IPS-15b (cell line): ENCODE results near the gene MED12.
"Not testable (repeated sequence)": the region's sequence is repeated elsewhere in the genome, so short reads cannot be mapped to it uniquely, and the experiment has no call there.

Source experiments
- H3K27me3 ChIP-seq: one replicate; pipeline ENCODE4 v1.6.1; 2013; ENCODE audit warnings: low read length; ENCODE audit not compliant: control insufficient read depth, insufficient read depth
- H3K36me3 ChIP-seq: one replicate; pipeline ENCODE4 v1.6.1; 2013; ENCODE audit warnings: low read length; ENCODE audit not compliant: control insufficient read depth, insufficient read depth
- H3K4me1 ChIP-seq: one replicate; pipeline ENCODE4 v1.6.1; 2013; ENCODE audit warnings: mild to moderate bottlenecking, low read length; ENCODE audit not compliant: control insufficient read depth, insufficient read depth
- H3K4me3 ChIP-seq: one replicate; pipeline ENCODE4 v1.5.1; 2013; ENCODE audit warnings: low read depth, low read length
- H3K9ac ChIP-seq: one replicate; pipeline ENCODE4 v1.6.1; 2013; ENCODE audit warnings: low read depth, mild to moderate bottlenecking, low read length
- H3K9me3 ChIP-seq: one replicate; pipeline ENCODE4 v1.6.1; 2013; ENCODE audit warnings: mild to moderate bottlenecking, low read length; ENCODE audit not compliant: control insufficient read depth, insufficient read depth

MED12 gene

GRCh38 chrX:71168134-71168533 is 49.7 kb downstream of the MED12 start:
- Histone ChIP-seq H3K4me3 (no peak overlapping the region), H3K9ac (no peak overlapping the region), H3K9me3 (peaks cover 3% of the 10 kb centered on the region), H3K36me3 (no peaks in the 10 kb centered on the region), H3K27me3 (no peaks in the 10 kb centered on the region), H3K4me1 (peaks cover 7% of the 10 kb centered on the region)

- peaks cover 3% of the 10 kb centered on the region for H3K9me3 ChIP-seq
- H3K4me1 ChIP-seq, result peaks cover 7% of the 10 kb centered on the region
- H3K36me3 ChIP-seq, result no peaks in the 10 kb centered on the region
Measured at GRCh38 chrX:71169586-71169985, 51.2 kb downstream of the MED12 start.

DNA sequence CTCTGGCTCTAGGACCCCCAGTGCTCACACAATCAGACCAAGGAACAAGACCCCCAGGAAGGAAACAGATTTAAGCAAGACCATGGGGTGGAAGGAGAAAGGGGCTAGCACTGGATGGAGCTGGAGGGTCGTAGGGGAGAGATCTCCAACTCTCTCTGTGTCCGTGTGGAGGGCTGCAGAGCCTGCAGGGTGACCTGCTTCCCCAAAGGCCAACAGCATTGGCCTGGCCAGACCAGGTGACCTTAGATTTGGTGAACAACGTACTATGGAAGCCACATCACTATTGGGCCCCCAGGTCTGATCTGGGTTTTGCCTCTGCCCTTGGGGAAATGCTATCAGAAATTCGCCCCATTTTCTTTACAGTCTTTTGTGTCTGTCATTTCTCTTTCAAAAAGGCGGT is 52.3 kb downstream of the MED12 start:
- Histone ChIP-seq H3K27me3 (no peaks in the 10 kb centered on the region), H3K4me3 (no peak overlapping the region), H3K4me1 (peaks cover 7% of the 10 kb centered on the region), H3K9me3 (peaks cover 3% of the 10 kb centered on the region), H3K9ac (no peak overlapping the region), H3K36me3 (no peaks in the 10 kb centered on the region)

More at GRCh38 chrX:71169586-71169985, 51.2 kb downstream of the MED12 start:
- Histone ChIP-seq H3K27me3 (no peaks in the 10 kb centered on the region), H3K4me3 (no peak overlapping the region), H3K9ac (no peak overlapping the region)

DNA sequence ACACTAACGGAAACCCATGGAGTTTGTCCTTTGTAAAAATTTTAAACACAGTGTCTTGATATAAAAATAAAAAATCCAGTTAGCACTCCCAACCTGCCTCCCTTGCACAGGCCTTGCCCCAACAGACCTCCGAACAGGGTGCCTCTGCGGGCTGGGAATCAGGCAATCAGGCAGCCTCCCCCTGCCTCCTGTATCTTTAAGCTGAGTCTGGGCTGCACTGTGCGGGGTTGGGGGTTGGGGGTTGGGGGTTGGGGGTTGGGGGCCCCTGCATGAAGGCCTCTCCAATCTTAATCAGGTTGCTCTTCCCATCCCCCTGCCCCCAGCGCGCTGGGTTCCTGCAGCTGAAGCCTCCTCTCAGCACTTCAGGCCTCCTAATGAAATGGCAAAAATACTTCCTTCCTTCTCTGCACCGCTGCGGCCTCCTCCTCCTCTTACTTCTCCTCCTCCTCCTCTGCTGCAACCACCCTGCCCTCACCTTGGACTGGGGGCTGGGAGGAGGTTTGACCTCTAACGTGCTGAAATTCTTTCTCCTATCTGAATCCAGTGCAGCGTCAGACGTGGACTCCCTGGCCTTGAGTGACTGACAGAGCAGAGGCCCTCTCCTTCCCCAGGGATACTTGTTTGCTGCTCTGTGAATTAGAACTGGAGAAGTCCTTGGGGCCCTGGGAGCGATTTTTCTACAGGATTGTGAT is 52.9 kb downstream of the MED12 start:
- Histone ChIP-seq H3K4me3 (no peak overlapping the region), H3K27me3 (no peaks in the 10 kb centered on the region), H3K36me3 (no peaks in the 10 kb centered on the region), H3K9ac (no peak overlapping the region), H3K9me3 (peaks cover 3% of the 10 kb centered on the region), H3K4me1 (peaks cover 7% of the 10 kb centered on the region)

DNA sequence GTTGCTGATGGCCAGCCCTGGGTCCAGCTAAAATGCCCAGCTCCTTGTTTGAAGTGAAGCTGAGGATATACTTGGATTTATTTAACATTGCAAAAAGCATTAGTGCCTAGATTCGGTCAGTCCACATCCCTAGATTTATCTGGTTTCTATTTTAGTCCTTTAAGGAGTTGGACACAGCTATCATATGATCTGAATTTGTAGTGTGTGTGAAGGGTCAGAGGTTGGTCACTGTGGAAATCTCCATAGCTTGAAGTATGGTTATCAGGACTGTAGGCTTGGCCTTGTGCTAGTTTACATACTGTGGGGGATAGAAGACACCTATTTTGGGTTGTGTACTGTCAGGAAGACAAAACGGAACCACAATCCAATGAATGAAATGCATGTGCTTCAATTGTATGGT is 55.0 kb downstream of the MED12 start:
- no peaks in the 10 kb centered on the region for H3K27me3 ChIP-seq
- peaks cover 3% of the 10 kb centered on the region for H3K9me3 ChIP-seq
- H3K4me3 ChIP-seq, result no peak overlapping the region
- H3K4me1 ChIP-seq, result peaks cover 7% of the 10 kb centered on the region
- no peak overlapping the region for H3K9ac ChIP-seq
- no peaks in the 10 kb centered on the region for H3K36me3 ChIP-seq

GRCh38 chrX:71174795-71175194 is 56.4 kb downstream of the MED12 start:
- peaks cover 9% of the 10 kb centered on the region for H3K4me1 ChIP-seq
- no peak overlapping the region for H3K4me3 ChIP-seq
- H3K36me3 ChIP-seq, result no peaks in the 10 kb centered on the region
- no peaks in the 10 kb centered on the region for H3K27me3 ChIP-seq
- H3K9me3 ChIP-seq, result no peaks in the 10 kb centered on the region
- no peak overlapping the region for H3K9ac ChIP-seq

GRCh38 chrX:71175531-71175930 is 57.1 kb downstream of the MED12 start:
- H3K4me3 ChIP-seq, result no peak overlapping the region
- H3K9ac ChIP-seq, result no peak overlapping the region
- peaks cover 8% of the 10 kb centered on the region for H3K4me1 ChIP-seq
- no peaks in the 10 kb centered on the region for H3K27me3 ChIP-seq
- no peaks in the 10 kb centered on the region for H3K9me3 ChIP-seq
- H3K36me3 ChIP-seq, result no peaks in the 10 kb centered on the region

DNA sequence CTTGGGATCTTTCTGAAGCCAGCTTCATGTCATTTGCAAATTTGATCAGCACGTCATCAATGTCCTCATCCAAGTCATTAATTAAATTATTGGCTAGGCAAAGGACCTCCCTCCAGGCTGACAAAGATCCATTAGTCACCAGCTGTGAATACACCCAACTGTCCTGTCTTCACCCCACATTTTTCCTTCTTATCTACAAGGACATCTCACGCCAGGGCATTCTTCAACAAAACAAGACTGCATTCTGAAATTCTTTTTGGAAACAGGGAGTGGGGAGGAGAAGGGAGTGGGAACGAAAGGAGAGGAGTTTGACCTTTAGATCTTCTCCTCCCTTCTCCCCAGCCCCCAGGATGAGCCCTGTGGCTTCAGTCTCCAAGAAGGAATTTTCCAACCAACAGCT is 58.9 kb downstream of the MED12 start:
- no peaks in the 10 kb centered on the region for H3K9me3 ChIP-seq
- H3K27me3 ChIP-seq, result no peaks in the 10 kb centered on the region
- peaks cover 2% of the 10 kb centered on the region for H3K4me1 ChIP-seq
- H3K9ac ChIP-seq, result no peak overlapping the region
- no peak overlapping the region for H3K4me3 ChIP-seq
- H3K36me3 ChIP-seq, result no peaks in the 10 kb centered on the region

- no peaks in the 10 kb centered on the region for H3K9me3 ChIP-seq
Measured at GRCh38 chrX:71178908-71179307, 60.5 kb downstream of the MED12 start.

DNA sequence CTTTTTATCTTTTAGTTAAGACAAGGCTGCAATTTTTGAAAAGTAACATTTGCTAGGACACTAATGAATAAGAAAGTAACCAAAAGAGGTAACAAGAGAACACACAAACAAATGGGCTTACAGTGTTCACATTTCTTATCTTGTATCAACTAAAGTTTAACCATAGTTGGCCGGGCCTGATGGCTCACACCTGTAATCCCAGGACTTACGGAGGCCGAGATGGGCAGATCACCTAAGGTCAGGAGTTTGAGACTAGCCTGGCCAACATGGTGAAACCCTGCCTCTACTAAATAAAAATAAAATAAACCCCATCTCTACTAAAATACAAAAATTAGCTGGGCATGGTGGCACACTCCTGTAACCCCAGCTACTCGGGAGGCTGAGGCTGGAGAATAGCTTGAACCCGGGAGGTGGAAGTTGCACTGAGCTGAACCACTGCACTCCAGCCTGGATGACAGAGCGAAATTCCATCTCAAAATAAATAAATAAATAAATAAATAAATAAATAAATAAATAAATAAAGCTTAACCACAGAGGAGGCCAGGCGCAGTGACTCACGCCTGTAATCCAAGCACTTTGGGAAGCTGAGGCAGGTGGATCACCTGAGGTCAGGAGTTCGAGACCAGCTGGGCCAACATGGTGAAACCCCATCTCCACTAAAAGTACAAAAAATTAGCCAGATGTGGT is 62.3 kb downstream of the MED12 start:
- H3K9me3 ChIP-seq, H3K27me3 ChIP-seq, H3K4me3 ChIP-seq, H3K9ac ChIP-seq, H3K36me3 ChIP-seq: not testable (repeated sequence)
- H3K4me1 ChIP-seq, result peaks cover 12% of the 10 kb centered on the region

More at GRCh38 chrX:71178908-71179307, 60.5 kb downstream of the MED12 start:
- no peak overlapping the region for H3K9ac ChIP-seq
- H3K27me3 ChIP-seq, result no peaks in the 10 kb centered on the region
- peaks cover 12% of the 10 kb centered on the region for H3K4me1 ChIP-seq
- H3K36me3 ChIP-seq, result no peaks in the 10 kb centered on the region
- no peak overlapping the region for H3K4me3 ChIP-seq

DNA sequence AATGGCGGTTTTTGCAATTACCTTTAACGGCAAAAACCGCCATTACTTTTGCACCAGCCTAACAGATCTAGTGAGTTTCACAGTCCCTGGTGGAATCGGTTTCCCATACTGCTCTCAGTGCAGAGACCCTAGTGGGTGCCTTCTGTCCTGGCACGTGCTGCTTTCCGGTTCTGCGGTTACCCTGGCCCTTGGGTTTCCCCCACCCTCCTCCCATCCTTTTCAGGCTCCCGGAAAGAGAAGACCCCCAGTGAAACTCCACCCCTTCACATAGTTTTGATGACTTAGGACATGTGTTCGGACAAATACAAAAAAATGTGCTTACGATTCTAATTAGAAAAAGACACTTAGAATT is 63.1 kb downstream of the MED12 start:
- peaks cover 4% of the 10 kb centered on the region for H3K9me3 ChIP-seq
- no peaks in the 10 kb centered on the region for H3K36me3 ChIP-seq
- H3K27me3 ChIP-seq, result no peaks in the 10 kb centered on the region
- H3K4me3 ChIP-seq, result peak overlapping the region; percentile 45
- H3K4me1 ChIP-seq, result peaks cover 12% of the 10 kb centered on the region
- peak overlapping the region; percentile 28 for H3K9ac ChIP-seq
